ENCODE data around the gene SYT13.

DNA sequence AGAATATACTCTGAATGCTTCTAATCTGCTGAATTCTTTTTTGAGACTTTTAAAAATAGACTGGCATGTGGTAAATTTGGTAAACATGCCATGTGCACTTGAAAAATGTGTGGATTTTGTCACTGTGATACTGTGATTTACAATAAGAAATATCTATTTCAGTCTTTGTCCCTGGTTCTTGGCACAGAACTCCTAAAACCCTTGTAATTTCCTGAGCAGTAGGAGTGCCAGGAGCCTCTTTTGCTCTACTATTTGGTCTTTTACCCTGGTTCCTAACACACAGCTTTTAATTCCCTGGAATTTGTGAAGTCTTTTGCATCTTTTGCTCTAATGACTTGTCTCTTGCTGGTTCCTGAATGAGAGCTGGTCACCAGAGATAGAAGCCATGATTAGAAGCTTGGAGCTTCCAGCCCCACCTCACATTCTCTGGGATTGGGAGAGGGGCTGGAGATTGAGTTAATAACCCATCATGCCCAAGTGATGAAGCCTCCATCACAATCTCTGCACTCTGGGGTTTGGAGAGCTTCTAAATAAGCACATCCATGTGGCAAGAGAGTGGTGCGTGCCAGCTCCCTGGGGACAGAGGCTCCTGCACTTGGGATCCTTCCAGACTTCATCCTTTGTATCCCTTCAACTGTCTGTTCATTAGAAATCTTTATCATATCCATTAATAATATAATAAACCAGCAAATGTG, 27.2 kb upstream of the SYT13 start:
- TF ChIP-seq, protein P1, sequence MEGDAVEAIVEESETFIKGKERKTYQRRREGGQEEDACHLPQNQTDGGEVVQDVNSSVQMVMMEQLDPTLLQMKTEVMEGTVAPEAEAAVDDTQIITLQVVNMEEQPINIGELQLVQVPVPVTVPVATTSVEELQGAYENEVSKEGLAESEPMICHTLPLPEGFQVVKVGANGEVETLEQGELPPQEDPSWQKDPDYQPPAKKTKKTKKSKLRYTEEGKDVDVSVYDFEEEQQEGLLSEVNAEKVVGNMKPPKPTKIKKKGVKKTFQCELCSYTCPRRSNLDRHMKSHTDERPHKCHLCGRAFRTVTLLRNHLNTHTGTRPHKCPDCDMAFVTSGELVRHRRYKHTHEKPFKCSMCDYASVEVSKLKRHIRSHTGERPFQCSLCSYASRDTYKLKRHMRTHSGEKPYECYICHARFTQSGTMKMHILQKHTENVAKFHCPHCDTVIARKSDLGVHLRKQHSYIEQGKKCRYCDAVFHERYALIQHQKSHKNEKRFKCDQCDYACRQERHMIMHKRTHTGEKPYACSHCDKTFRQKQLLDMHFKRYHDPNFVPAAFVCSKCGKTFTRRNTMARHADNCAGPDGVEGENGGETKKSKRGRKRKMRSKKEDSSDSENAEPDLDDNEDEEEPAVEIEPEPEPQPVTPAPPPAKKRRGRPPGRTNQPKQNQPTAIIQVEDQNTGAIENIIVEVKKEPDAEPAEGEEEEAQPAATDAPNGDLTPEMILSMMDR (IDR thresholded peaks at IDR 0.05), result no peak
- no peak for TF ChIP-seq POLR2A (IDR thresholded peaks at IDR 0.05)

All from gastroesophageal sphincter (tissue), 3 donors.